Loucy (cell line): ENCODE results near the gene PFKFB4.

Experiments
- H2AFZ ChIP-seq: fragments of 200-600 bp; sonication (generic); 2 replicates; pipeline ENCODE4 v1.6.0; 2016; ENCODE audit warnings: antibody characterized with exemption, mild to moderate bottlenecking, low read length, moderate library complexity
- H3F3A ChIP-seq: fragments of 200-600 bp; 2 replicates; pipeline ENCODE4 v1.6.0; 2016; ENCODE audit warnings: antibody characterized with exemption, low read depth, mild to moderate bottlenecking
- H3K27me3 ChIP-seq: fragments of 200-600 bp; sonication (generic); 2 replicates; pipeline ENCODE4 v1.6.1; 2014; ENCODE audit warnings: low read length, mild to moderate bottlenecking; ENCODE audit not compliant: insufficient read depth, poor library complexity, severe bottlenecking
- H3K36me3 ChIP-seq: fragments of 200-600 bp; sonication (generic); 2 replicates; pipeline ENCODE4 v1.6.1; 2016; ENCODE audit warnings: low read length; ENCODE audit not compliant: insufficient read depth
- H3K4me1 ChIP-seq: fragments of 200-600 bp; sonication (generic); 2 replicates; pipeline ENCODE4 v1.5.1; 2014; ENCODE audit warnings: low read length, mild to moderate bottlenecking; ENCODE audit not compliant: insufficient read depth, poor library complexity, severe bottlenecking
- H3K4me2 ChIP-seq: fragments of 200-600 bp; sonication (generic); 2 replicates; pipeline ENCODE4 v1.6.0; 2014; ENCODE audit warnings: antibody characterized with exemption, low read length, low read depth, mild to moderate bottlenecking; ENCODE audit not compliant: poor library complexity, severe bottlenecking
- H3K4me3 ChIP-seq: fragments of 200-600 bp; sonication (generic); 2 replicates; pipeline ENCODE4 v1.5.1; 2014; ENCODE audit warnings: low read length, mild to moderate bottlenecking, mixed read lengths; ENCODE audit not compliant: poor library complexity, severe bottlenecking
- H3K79me2 ChIP-seq: fragments of 200-600 bp; sonication (generic); 2 replicates; pipeline ENCODE4 v1.6.1; 2014; ENCODE audit warnings: low read length; ENCODE audit not compliant: insufficient read depth
- H3K9ac ChIP-seq: fragments of 200-600 bp; sonication (generic); 2 replicates; pipeline ENCODE4 v1.6.0; 2014; ENCODE audit warnings: mild to moderate bottlenecking, low read depth, low read length, moderate library complexity; ENCODE audit not compliant: poor library complexity, severe bottlenecking
- H3K9me2 ChIP-seq: fragments of 200-600 bp; sonication (generic); replicated peaks from 2 replicates; pipeline ENCODE4 v1.6.1; 2016; ENCODE audit warnings: low read depth, low read length, mixed read lengths
- H3K9me3 ChIP-seq: fragments of 200-600 bp; sonication (generic); 2 replicates; pipeline ENCODE4 v1.6.1; 2014; ENCODE audit warnings: mild to moderate bottlenecking, antibody characterized with exemption, low read length, low read depth; ENCODE audit not compliant: insufficient read depth
- H4K20me1 ChIP-seq: fragments of 200-600 bp; sonication (generic); 2 replicates; pipeline ENCODE4 v1.6.0; 2014; ENCODE audit warnings: antibody characterized with exemption, low read length, mild to moderate bottlenecking; ENCODE audit not compliant: insufficient read depth, poor library complexity, severe bottlenecking
- EZH2phosphoT487 ChIP-seq: fragments of 200-600 bp; IDR thresholded peaks from 2 replicates; pipeline ENCODE4 v1.6.1; 2018; ENCODE audit warnings: antibody characterized with exemption, mild to moderate bottlenecking, moderate library complexity, borderline replicate concordance
- TF ChIP-seq, protein P1 (sequence below): fragments of 200-600 bp; sonication (generic); conservative IDR thresholded peaks from 2 replicates; pipeline ENCODE4 v1.5.1; 2014; ENCODE audit warnings: mild to moderate bottlenecking, antibody characterized with exemption, low read length

Gene PFKFB4

DNA sequence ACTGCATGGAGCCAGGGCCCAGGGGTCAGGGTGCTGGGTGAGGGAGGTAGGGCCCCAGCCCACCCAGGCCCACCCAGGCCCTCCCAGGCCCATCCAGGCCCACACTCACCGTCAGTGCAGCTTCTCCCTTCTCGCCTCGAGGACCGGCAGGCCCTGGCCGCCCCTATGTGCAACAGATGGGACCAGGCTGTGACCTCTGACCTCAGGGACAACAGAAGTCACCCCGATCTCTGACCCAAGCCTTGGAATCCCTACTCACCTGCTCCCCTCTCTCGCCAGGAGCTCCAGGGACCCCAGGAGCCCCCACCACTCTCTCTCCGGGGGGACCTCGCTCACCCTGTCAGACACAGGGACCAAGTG lies 9.8 kb upstream of the PFKFB4 start:
- peaks cover 20% of the 10 kb centered on the region for H3K4me1 ChIP-seq

DNA sequence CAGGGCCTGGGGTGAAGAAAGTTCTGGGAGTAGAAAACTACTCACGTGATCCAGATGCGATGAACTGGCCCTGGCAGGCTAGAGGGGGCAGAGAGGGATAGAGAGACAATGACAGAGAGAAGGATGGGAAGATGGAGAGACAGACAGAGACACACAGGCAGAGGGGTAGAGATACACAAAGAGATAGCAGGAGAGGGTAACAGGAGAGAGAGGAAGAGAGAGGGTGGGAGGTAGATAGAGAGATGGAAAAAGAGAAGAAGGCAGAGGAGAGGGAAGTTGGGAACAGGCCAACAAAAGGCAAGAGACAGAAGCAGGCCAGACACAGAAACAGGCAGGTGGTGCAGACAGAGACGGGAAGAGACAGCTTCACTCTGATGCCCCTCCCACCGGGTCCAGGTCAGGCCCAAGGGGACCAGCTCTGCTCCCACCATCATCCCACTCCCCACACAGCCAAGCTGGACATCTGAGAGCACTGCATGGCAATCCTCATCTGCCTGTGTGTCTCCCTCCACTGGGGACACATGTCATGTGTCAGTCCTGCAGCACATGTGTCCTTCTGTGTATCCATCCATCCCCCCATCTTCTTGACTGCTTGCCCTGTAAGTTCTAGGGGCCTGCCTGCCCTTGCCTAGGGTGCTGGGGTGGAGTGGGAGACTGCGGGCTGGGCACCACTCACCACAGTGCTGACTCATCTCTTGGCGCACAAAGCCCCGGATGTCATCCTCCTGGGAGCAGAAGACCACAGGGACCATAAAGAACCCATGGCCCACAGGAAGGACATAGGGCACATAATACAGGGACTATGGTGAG lies 9.2 kb upstream of the PFKFB4 start:
- Histone ChIP-seq H3K9me2 (no peaks in the 10 kb centered on the region), H3K9ac (no peak overlapping the region), H3K9me3 (no peaks in the 10 kb centered on the region), H3K4me2 (no peak overlapping the region), H3F3A (no peaks in the 10 kb centered on the region), H4K20me1 (no peaks in the 10 kb centered on the region), H2AFZ (no peak overlapping the region), H3K36me3 (no peaks in the 10 kb centered on the region), H3K4me1 (peaks cover 26% of the 10 kb centered on the region), H3K27me3 (no peaks in the 10 kb centered on the region), H3K79me2 (no peaks in the 10 kb centered on the region), H3K4me3 (no peak overlapping the region)
- no peak for TF ChIP-seq EZH2phosphoT487
- TF ChIP-seq, protein P1, sequence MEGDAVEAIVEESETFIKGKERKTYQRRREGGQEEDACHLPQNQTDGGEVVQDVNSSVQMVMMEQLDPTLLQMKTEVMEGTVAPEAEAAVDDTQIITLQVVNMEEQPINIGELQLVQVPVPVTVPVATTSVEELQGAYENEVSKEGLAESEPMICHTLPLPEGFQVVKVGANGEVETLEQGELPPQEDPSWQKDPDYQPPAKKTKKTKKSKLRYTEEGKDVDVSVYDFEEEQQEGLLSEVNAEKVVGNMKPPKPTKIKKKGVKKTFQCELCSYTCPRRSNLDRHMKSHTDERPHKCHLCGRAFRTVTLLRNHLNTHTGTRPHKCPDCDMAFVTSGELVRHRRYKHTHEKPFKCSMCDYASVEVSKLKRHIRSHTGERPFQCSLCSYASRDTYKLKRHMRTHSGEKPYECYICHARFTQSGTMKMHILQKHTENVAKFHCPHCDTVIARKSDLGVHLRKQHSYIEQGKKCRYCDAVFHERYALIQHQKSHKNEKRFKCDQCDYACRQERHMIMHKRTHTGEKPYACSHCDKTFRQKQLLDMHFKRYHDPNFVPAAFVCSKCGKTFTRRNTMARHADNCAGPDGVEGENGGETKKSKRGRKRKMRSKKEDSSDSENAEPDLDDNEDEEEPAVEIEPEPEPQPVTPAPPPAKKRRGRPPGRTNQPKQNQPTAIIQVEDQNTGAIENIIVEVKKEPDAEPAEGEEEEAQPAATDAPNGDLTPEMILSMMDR: no peak

More for the DNA sequence above, 9.8 kb upstream of the PFKFB4 start:
- Histone ChIP-seq H3K4me2 (no peak overlapping the region), H3F3A (no peaks in the 10 kb centered on the region), H3K36me3 (no peaks in the 10 kb centered on the region), H3K4me3 (no peak overlapping the region), H3K9me2 (no peaks in the 10 kb centered on the region), H3K27me3 (no peaks in the 10 kb centered on the region), H3K9ac (no peak overlapping the region), H2AFZ (no peak overlapping the region), H3K79me2 (no peaks in the 10 kb centered on the region), H3K9me3 (no peaks in the 10 kb centered on the region), H4K20me1 (no peaks in the 10 kb centered on the region)
- no peak for TF ChIP-seq EZH2phosphoT487

DNA sequence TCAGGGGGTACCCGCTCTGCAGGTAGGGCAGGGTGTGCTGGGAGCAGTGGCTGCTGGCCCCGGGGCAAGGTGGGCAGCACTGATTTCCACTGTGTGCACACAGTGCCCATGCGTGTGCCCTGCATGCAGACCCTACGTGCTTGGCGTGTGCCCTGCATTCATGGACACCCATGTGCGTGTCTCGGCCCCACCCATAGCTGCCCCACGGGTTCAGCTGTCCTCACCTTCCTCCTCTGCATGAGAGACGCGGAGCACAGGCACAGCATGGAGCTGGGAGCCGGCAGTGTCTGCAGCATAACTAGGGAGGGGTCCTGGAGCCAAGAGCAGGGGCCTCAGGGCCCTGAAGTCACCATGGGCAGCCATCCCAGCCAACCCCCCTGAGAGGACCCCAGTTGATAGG lies 8.6 kb upstream of the PFKFB4 start:
- H3K9me3 ChIP-seq: no peaks in the 10 kb centered on the region
- no peaks in the 10 kb centered on the region for H3K27me3 ChIP-seq
- no peaks in the 10 kb centered on the region for H4K20me1 ChIP-seq
- TF ChIP-seq, protein P1: no peak
- no peak for TF ChIP-seq EZH2phosphoT487
- H3F3A ChIP-seq: no peaks in the 10 kb centered on the region
- H3K4me2 ChIP-seq: no peak overlapping the region
- no peak overlapping the region for H3K4me3 ChIP-seq
- H3K4me1 ChIP-seq: peaks cover 32% of the 10 kb centered on the region
- H3K9ac ChIP-seq: no peak overlapping the region
- no peak overlapping the region for H2AFZ ChIP-seq
- no peaks in the 10 kb centered on the region for H3K36me3 ChIP-seq
- no peaks in the 10 kb centered on the region for H3K9me2 ChIP-seq
- no peaks in the 10 kb centered on the region for H3K79me2 ChIP-seq

DNA sequence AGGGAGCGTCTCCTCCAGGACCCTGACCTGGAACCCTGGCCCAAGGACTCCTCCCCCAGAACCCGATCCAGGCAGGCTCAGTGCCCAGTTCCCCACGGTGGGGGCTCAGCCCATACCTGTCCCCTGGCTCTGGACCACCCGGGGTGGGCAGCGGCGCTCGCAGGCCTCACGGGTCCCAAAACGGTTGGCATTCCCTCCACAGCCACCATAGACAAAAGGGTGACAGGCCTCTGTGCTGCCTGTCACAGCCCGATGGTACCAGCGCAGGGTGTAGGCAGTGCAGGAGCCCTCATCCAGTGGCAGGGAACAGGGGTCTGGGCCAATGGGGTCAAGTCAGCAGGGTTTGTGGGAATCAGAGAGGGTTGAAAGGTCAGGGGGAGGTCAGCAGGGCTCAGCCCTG lies 8.1 kb upstream of the PFKFB4 start:
- no peaks in the 10 kb centered on the region for H3F3A ChIP-seq
- H3K4me1 ChIP-seq: peaks cover 37% of the 10 kb centered on the region
- no peaks in the 10 kb centered on the region for H3K9me2 ChIP-seq
- H3K79me2 ChIP-seq: no peaks in the 10 kb centered on the region
- H4K20me1 ChIP-seq: no peaks in the 10 kb centered on the region
- no peak overlapping the region for H3K9ac ChIP-seq
- H3K4me2 ChIP-seq: no peak overlapping the region
- no peak overlapping the region for H3K4me3 ChIP-seq
- H3K27me3 ChIP-seq: no peaks in the 10 kb centered on the region
- no peak for TF ChIP-seq EZH2phosphoT487
- TF ChIP-seq, protein P1: no peak
- no peaks in the 10 kb centered on the region for H3K9me3 ChIP-seq
- H2AFZ ChIP-seq: no peak overlapping the region
- no peaks in the 10 kb centered on the region for H3K36me3 ChIP-seq
